Upper lobe of right lung (tissue), 1 donor: ENCODE measurements around the gene PPP1R8. TPM values are rescaled to one million over a fixed set of nuclear protein-coding genes. Genes with fewer than 3 reads are reported as not detected.

Experiments used
- ATAC-seq: fragments of 200-7000 bp; cut with Tn5 transposase; one replicate; pipeline ENCODE4 v1.9.1; 2020; ENCODE audit warnings: mild to moderate bottlenecking, moderate library complexity
- DNase-seq: peaks from one replicate; pipeline ENCODE4 v3.0.0-alpha.2; 2020
- H3K27ac ChIP-seq: fragments of 200-600 bp; one replicate; pipeline ENCODE4 v1.8.0; 2022
- H3K27me3 ChIP-seq: fragments of 200-600 bp; one replicate; pipeline ENCODE4 v1.8.0; 2022; ENCODE audit warnings: mild to moderate bottlenecking
- H3K36me3 ChIP-seq: fragments of 200-600 bp; one replicate; pipeline ENCODE4 v1.8.0; 2022
- H3K4me1 ChIP-seq: fragments of 200-600 bp; one replicate; pipeline ENCODE4 v1.8.0; 2022
- H3K4me3 ChIP-seq: fragments of 200-600 bp; one replicate; pipeline ENCODE4 v1.8.0; 2022; ENCODE audit warnings: mild to moderate bottlenecking
- H3K9me3 ChIP-seq: fragments of 200-600 bp; one replicate; pipeline ENCODE4 v1.8.0; 2022
- CTCF ChIP-seq: fragments of 200-600 bp; IDR thresholded peaks from one replicate; pipeline ENCODE4 v1.8.0; 2022; ENCODE audit warnings: antibody characterized with exemption
- intact Hi-C: fragments of 100-400 bp; cut with DNase I; formaldehyde crosslinking; loops from one replicate; pipeline ENCODE4 v1.11.0; 2022
- total RNA-seq: library from RNA; stranded (reverse); fragmentation: NEBNext Ultra II Directional; extraction: Animal tissue kit (Norgen Biotek cat#: 25700); gene quantifications from one replicate; pipeline ENCODE4 v1.2.1, GENCODE V29; 2021
- donor health status: DM: no; HTN: yes; CAD: no; lungs with severe emphysema.

Gene PPP1R8
- total RNA-seq, 1 donor from 2014 or later: 33.0 TPM

- Histone ChIP-seq H3K27ac (no peak overlapping the region), H3K4me1 (peaks cover 1% of the 10 kb centered on the region), H3K9me3 (no peaks in the 10 kb centered on the region), H3K4me3 (no peak overlapping the region), H3K36me3 (peaks cover 10% of the 10 kb centered on the region), H3K27me3 (no peaks in the 10 kb centered on the region)
- no peak for TF ChIP-seq CTCF
- intact Hi-C loops: no loop called here
- DNase-seq (no peak), ATAC-seq (no peak)
Observed at GRCh38 chr1:27878039-27878438, 47.5 kb downstream of the PPP1R8 start.

GRCh38 chr1:27878787-27879335 lies 48.3 kb downstream of the PPP1R8 start:
- Histone ChIP-seq H3K4me3 (no peak overlapping the region), H3K4me1 (peaks cover 3% of the 10 kb centered on the region), H3K27me3 (no peaks in the 10 kb centered on the region), H3K27ac (no peak overlapping the region), H3K36me3 (peaks cover 18% of the 10 kb centered on the region), H3K9me3 (no peaks in the 10 kb centered on the region)
- TF ChIP-seq CTCF: no peak
- intact Hi-C loops: no loop called here
- ATAC-seq (no peak), DNase-seq (peak; percentile 55)

GRCh38 chr1:27879374-27880082 lies 48.9 kb downstream of the PPP1R8 start:
- H3K4me1 ChIP-seq: peaks cover 4% of the 10 kb centered on the region
- no peak overlapping the region for H3K4me3 ChIP-seq
- H3K9me3 ChIP-seq: no peaks in the 10 kb centered on the region
- intact Hi-C loops: no loop called here
- no peaks in the 10 kb centered on the region for H3K27me3 ChIP-seq
- ATAC-seq (no peak), DNase-seq (peak; percentile 61)
- peaks cover 18% of the 10 kb centered on the region for H3K36me3 ChIP-seq
- H3K27ac ChIP-seq: no peak overlapping the region
- TF ChIP-seq CTCF: no peak

- no peak overlapping the region for H3K27ac ChIP-seq
- no peak for ATAC-seq
- no peak for TF ChIP-seq CTCF
- H3K4me1 ChIP-seq: peaks cover 22% of the 10 kb centered on the region
- DNase-seq: peak; percentile 46
- H3K27me3 ChIP-seq: no peaks in the 10 kb centered on the region
- no peaks in the 10 kb centered on the region for H3K9me3 ChIP-seq
- peaks cover 20% of the 10 kb centered on the region for H3K36me3 ChIP-seq
- intact Hi-C loops: no loop called here
- no peak overlapping the region for H3K4me3 ChIP-seq
Observed at GRCh38 chr1:27882543-27882903, 51.9 kb downstream of the PPP1R8 start.

- peak; percentile 62 for DNase-seq
- Histone ChIP-seq H3K9me3 (no peaks in the 10 kb centered on the region), H3K4me1 (peaks cover 25% of the 10 kb centered on the region), H3K27me3 (no peaks in the 10 kb centered on the region), H3K36me3 (peaks cover 22% of the 10 kb centered on the region), H3K4me3 (no peak overlapping the region), H3K27ac (no peak overlapping the region)
- no peak for TF ChIP-seq CTCF
- no peak for ATAC-seq
- intact Hi-C loops: no loop called here
Observed at GRCh38 chr1:27883536-27883935, 53.0 kb downstream of the PPP1R8 start.
